Middle frontal gyrus (tissue), 1 donor: ENCODE data around the gene MICALL2.
A peak's percentile ranks its signal among the peaks of the same experiment; 100 is the strongest.

Source experiments
- DNase-seq: peaks from one replicate; pipeline ENCODE4 v3.0.0-alpha.2; 2015; ENCODE audit warnings: low spot score; ENCODE audit errors: extremely low spot score

MICALL2 gene

GRCh38 chr7:1468643-1469298 is 9.5 kb upstream of the MICALL2 start:
- no peak for DNase-seq

DNA sequence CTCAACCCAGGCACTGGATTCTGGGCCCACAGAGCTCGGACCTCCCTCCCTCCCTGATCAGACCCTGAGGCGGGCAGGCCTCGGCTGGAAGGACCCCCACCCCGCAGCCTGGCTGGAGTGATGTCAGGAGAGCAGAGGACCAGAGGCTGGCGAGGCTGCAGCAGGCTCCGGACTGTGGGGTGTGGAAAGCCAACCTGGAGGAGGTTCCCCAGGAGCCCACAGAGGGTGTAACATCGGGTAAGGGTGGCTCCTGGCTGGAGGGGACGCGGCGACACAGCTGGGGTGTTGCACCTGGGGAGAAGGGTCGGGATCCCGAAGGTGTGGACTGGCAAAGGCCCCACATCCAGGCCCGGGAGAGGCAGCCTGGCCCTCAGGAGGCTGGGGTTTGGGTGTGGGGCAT is 8.9 kb upstream of the MICALL2 start:
- DNase-seq, result no peak

GRCh38 chr7:1466524-1467271 is 7.4 kb upstream of the MICALL2 start:
- DNase-seq, result no peak

GRCh38 chr7:1464694-1465093 is 5.4 kb upstream of the MICALL2 start:
- no peak for DNase-seq

GRCh38 chr7:1463676-1464223 is 4.5 kb upstream of the MICALL2 start:
- no peak for DNase-seq

GRCh38 chr7:1461646-1462375 is 2.5 kb upstream of the MICALL2 start:
- DNase-seq, result no peak

GRCh38 chr7:1460821-1461645 is 1.8 kb upstream of the MICALL2 start:
- DNase-seq, result no peak

DNA sequence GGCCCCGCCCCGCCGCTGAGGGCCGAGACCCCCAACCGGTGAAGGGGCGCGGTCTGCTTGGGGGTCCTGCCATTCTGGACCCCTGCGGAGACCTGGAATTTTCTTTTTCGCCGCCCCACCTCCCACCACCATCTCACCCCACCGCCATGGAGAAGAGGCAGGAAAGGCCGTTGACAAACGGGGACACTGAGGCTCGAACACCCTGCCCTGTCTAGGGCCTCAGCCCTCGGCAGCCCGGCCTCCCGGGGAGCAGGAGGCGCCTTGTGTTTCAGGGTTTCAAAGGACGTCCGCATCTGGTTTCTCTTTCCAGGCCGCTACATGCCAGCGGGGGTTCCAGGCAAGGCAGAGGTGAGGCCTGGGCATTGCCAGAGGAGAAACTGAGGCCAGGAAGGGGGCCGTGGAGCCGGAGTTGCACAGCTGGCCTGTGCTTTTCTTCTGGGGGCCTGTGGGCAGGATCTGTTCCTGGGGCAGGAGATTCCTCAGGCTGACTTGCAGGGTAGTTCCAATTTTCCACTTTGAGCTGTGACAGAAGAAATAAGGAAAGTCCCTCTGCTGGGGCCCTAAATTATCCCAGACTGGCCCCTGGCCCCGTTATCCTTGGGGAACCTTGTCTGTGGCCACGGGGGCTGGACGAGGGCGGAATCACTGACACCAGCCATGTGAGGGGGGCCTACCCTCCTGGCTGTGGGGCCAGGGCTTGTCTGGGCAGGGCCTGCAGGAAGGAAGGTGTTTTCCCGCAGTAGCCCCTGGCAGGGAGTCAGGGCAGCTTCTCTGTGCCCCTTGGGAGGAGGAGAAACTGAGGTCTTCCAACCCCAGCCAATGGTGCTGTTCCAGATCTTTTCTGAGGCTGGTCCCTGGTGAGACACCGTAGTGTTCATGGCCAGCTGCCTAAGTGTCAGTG is 900 bp upstream of the MICALL2 start:
- no peak for DNase-seq

DNA sequence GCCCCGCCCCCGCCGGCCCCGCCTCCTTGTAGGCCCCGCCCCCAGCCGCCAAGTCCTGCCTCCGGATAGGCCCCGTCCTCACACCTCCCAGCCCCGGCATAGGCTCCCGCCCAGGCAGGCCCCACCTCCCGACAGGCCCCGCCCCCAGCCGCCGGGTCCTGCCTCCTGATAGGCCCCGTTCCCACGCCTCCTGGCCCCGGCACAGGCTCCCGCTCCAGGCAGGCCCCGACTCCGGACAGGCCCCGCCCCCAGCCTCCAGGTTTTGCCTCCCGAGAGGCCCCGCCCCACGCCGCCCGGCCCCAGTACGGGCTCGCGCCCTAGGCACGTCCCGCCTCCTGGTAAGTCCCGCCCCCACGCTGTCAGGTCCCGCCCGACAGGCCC is 232 bp upstream of the MICALL2 start:
- DNase-seq, result peak; percentile 93

DNA sequence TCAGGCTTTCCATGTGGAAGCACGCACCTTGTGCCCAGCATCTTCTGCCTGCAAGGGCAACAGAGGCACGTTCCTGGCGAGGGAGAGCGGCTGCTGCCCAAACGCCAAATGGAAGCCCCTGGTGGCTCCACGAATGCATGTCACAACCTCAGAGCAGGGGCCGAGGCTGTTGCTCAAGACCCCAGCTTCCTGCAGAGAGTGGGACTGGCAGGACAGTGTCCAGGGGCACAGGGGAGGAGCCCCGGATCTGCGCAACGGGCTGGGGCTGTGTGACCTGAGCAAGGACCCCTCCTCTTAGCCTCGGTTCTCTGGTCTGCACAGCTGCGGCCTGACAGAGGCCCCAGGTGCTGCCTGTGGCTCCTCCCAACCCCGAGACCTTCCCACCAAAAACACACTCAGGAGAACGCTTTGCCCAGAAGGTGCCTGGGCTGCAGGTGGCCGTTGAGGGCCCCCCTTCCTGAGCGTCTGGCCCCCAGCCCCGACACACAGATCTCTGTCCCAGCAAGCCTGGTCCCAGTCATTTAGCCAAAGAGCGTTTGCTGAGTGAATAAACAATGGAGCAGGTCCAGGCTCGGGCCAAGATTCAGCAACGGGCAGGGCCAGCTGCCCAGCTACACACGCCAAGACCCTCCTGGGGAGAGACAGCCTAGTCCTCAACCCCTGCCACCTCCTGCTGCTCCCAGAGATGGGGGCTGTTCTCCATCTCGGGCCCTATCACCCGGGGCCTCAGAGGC is 1.2 kb downstream of the MICALL2 start:
- DNase-seq, result no peak

DNA sequence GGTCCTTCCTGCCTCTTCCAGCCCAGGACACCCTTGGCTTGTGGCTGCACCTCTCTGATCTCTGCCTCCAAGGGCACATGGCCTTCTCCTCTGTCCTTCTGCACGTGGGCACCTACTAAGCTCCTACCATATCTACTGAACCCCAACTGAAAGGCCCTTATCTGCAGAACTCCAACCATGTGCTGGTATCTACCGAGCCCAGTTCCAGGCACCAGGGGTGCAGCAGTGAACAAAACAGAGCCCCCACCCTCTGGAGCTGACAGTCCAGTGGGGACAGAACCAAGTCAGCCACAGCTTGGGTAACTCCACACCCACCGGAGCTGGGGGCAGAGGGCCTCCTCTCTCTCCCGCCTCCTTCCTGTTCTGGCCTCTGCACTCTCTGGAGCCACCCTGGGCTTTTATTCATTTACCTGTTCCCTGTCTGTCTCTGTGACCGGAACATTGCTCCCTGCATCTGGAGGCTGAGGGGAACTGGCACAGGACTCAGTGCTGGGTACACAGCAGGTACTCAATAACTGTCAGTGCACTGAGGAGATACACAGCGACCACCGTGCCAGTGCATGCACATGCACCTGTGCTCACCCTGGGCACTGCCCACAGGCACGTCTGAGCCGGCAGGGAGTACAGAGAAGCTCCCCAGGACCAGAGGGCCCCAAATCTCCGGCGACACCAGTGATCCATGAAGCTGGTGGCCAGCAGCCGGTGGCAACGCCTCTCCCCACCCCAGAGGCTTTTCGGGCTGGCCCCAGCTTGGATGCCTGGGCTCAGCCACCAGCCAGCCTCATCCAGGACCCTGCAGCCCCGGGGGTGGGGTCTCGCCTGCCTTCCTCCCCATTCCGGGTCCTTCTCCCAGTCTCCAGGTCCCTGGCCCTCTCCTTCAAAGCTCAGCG is 2.0 kb downstream of the MICALL2 start:
- no peak for DNase-seq

DNA sequence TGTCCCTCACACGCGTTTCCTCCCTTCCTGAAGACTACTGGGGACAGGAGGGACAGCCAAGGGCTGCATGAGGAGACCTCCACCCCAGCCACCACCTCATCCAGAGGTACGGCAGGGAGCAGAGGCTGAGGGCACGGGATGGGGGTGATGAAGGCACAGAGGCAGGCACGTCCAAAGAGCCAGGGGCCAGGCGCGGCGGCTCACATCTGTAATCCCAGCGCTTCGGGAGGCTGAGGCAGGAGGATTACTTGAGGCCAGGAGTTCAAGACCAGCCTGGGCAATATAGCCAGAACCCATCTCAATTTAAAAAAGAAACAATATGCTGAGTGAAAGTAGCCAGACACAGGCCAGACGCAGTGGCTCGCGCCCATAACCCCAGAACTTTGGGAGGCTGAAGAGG is 3.3 kb downstream of the MICALL2 start:
- no peak for DNase-seq

GRCh38 chr7:1455241-1455939 is 3.9 kb downstream of the MICALL2 start:
- DNase-seq, result no peak

DNA sequence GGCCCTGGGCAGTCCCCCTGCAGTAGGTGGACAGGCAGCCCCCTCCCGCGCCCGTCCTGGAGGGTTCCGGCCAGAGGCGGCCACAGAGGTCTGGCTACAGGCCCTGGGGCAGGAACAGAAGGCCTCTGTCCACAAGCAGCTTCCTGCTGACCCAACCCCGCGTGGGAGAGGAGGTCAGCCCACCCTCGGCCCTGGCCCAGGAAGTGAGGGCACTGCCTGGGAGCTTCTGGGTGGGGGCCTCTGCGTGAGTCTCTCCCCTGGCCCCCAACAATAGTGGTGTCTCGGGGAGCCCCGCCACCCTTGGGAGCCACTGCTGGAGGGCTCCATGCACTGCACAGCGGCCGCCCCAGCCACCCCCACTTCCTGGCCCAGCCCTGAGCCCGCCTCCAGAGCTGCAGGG is 4.7 kb downstream of the MICALL2 start:
- DNase-seq, result no peak

DNA sequence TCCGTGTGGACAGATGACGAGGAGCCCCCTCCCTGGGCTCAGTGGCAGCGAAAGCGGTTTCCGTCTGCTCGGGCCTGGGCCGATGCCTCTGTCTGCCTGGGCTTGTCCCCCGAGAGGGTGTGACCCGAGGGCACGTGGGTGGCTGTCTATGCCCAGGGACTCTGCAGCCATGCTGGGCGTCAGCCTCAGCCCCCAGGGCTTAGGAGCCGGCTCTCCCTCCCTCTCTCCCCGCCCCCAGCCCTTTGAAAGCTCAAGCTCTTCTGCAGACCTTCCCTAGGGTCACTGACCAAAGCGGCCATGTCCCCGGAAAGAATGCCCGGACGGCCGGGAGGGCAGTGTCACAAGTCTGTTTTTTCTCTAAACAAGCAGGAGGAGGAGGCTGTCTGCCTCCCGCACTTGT is 7.1 kb downstream of the MICALL2 start:
- DNase-seq, result no peak

DNA sequence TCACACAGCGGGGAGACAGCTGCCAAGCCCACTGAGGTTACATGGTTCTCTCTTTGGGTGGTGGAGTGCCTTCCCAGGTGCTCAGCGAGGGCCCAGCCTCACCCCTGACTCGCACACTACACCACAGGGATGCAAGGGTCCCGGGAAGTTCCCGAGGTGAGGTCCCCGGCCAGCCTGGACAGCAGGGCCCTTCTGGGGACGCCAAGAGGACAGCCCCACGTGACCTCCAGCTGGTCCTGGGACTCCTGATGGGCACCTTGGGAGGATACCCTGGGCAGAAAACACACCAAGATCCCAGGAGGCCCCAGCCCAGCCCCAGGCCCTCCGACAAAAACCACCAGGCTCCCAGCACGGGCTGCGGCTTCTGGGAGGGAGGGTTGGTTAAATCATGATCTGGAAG is 8.3 kb downstream of the MICALL2 start:
- no peak for DNase-seq

DNA sequence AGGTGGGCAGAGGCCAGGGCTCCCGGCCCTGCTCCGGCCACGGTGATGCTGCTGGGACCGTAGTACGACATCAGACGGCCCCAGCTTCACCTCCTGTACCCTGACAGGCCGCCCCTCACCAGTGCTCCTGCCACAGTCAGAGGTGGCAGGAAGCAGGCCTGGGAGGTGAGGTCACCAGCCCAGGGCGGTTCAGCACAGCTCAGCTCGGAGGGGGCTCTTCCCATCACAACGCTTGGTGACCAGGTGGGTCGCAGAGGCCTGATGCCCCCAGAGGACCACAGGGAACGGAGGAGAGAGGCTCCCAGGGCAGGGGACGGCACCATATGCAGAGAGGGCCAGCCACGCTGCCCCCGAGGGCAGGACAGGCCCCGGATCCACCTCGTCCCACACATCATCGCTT is 8.8 kb downstream of the MICALL2 start:
- DNase-seq, result no peak

GRCh38 chr7:1449951-1450350 is 9.3 kb downstream of the MICALL2 start:
- DNase-seq, result no peak
